GM12878 (cell line): ENCODE results near the gene TOPORS.

Experiments
- BRCA1 ChIP-seq: IDR thresholded peaks from 2 replicates; pipeline ENCODE4 v1.6.1; 2011; ENCODE audit warnings: low read depth, low read length, improper control_type of control experiment
- CEBPB ChIP-seq, 2 experiments: fragments of 150-350 bp in 1 of 2; IDR thresholded peaks; 2 replicates each; pipeline ENCODE4 v1.6.1; 2012 to 2014; ENCODE audit warnings: low read depth in 2 of 2, low read length in 2 of 2, borderline replicate concordance in 1 of 2, inconsistent platforms in 1 of 2
- CTCF ChIP-seq, 3 experiments: IDR thresholded peaks in 2 of 3; conservative IDR thresholded peaks in 1 of 3; 2 replicates each; pipeline ENCODE4 v1.5.1; 2011; ENCODE audit warnings: low read depth in 3 of 3, low read length in 3 of 3, mild to moderate bottlenecking in 3 of 3, control low read depth in 2 of 3, moderate library complexity in 2 of 3, inconsistent platforms in 1 of 3, mixed read lengths in 1 of 3; ENCODE audit not compliant: control insufficient read depth in 2 of 3, insufficient read depth in 1 of 3; ENCODE audit errors: extremely low read depth in 1 of 3
- EP300 ChIP-seq, 2 experiments: fragments of 150-350 bp in 1 of 2; IDR thresholded peaks; 2 replicates each; pipeline ENCODE4 v1.6.1; 2011 to 2012; ENCODE audit warnings: low read depth in 2 of 2, low read length in 2 of 2, borderline replicate concordance in 1 of 2, improper control_type of control experiment in 1 of 2, inconsistent platforms in 1 of 2; ENCODE audit not compliant: control insufficient read depth in 1 of 2
- HDAC6 ChIP-seq: fragments of 200-600 bp; sonication (generic); IDR thresholded peaks from one replicate; pipeline ENCODE4 v1.8.0; 2017; ENCODE audit warnings: antibody characterized with exemption; ENCODE audit not compliant: unreplicated experiment
- POLR2A ChIP-seq: IDR thresholded peaks from 2 replicates; pipeline ENCODE4 v1.6.1; 2011; ENCODE audit warnings: low read depth, mild to moderate bottlenecking, low read length
- POLR2AphosphoS2 ChIP-seq: IDR thresholded peaks from 2 replicates; pipeline ENCODE4 v1.6.1; 2011; ENCODE audit warnings: low read depth, mild to moderate bottlenecking, low read length, improper control_type of control experiment, moderate library complexity
- POLR2AphosphoS5 ChIP-seq: IDR thresholded peaks from 2 replicates; pipeline ENCODE4 v1.6.1; 2011; ENCODE audit warnings: mild to moderate bottlenecking, low read length, inconsistent platforms
- RAD21 ChIP-seq: IDR thresholded peaks from 2 replicates; pipeline ENCODE4 v1.6.1; 2011; ENCODE audit warnings: mild to moderate bottlenecking, low read depth, low read length, moderate library complexity; ENCODE audit not compliant: insufficient read depth
- ZNF274 ChIP-seq: IDR thresholded peaks from one replicate; pipeline ENCODE4 v1.8.0; 2011; ENCODE audit not compliant: insufficient read length, insufficient read depth
- ZNF622 ChIP-seq: fragments of 450-650 bp; IDR thresholded peaks from 2 replicates; pipeline ENCODE4 v1.6.1; 2017; ENCODE audit warnings: mild to moderate bottlenecking, inconsistent platforms
- ZZZ3 ChIP-seq: IDR thresholded peaks from 2 replicates; pipeline ENCODE4 v1.6.1; 2011; ENCODE audit warnings: low read depth; ENCODE audit not compliant: control insufficient read depth, insufficient read length
- TF ChIP-seq, protein P1 (sequence below): fragments of 450-650 bp; formaldehyde crosslinking; IDR thresholded peaks from 2 replicates; pipeline ENCODE4 v1.5.0; 2022; ENCODE audit warnings: mild to moderate bottlenecking, missing genetic modification characterization
- TF ChIP-seq, protein P2 (sequence below): IDR thresholded peaks from 2 replicates; pipeline ENCODE4 v1.6.1; 2011; ENCODE audit warnings: low read depth, low read length, improper control_type of control experiment, borderline replicate concordance

- TF ChIP-seq CTCF (IDR thresholded peaks at IDR 0.05 in 2 of 3, conservative IDR thresholded peaks at IDR 0.05 in 1 of 3; ENCODE audit: control insufficient read depth in 2 of 3, extremely low read depth in 1 of 3, insufficient read depth in 1 of 3, low read depth in 3 of 3, low read length in 3 of 3) (no peak), HDAC6 (no peak), POLR2A (peak; percentile 91), POLR2AphosphoS2 (peak; percentile 74; the same call in 1 of the 2 replicates), ZZZ3 (no peak), ZNF274 (no peak), BRCA1 (no peak), EP300 (IDR thresholded peaks at IDR 0.05; ENCODE audit: borderline replicate concordance in 1 of 2, control insufficient read depth in 1 of 2, low read depth in 2 of 2, low read length in 2 of 2) (no peak), POLR2AphosphoS5 (peak; percentile 71; the same call in 1 of the 2 replicates), CEBPB (IDR thresholded peaks at IDR 0.05; ENCODE audit: borderline replicate concordance in 1 of 2, low read depth in 2 of 2, low read length in 2 of 2) (no peak), RAD21 (no peak), ZNF622 (no peak)
- TF ChIP-seq, protein P1, sequence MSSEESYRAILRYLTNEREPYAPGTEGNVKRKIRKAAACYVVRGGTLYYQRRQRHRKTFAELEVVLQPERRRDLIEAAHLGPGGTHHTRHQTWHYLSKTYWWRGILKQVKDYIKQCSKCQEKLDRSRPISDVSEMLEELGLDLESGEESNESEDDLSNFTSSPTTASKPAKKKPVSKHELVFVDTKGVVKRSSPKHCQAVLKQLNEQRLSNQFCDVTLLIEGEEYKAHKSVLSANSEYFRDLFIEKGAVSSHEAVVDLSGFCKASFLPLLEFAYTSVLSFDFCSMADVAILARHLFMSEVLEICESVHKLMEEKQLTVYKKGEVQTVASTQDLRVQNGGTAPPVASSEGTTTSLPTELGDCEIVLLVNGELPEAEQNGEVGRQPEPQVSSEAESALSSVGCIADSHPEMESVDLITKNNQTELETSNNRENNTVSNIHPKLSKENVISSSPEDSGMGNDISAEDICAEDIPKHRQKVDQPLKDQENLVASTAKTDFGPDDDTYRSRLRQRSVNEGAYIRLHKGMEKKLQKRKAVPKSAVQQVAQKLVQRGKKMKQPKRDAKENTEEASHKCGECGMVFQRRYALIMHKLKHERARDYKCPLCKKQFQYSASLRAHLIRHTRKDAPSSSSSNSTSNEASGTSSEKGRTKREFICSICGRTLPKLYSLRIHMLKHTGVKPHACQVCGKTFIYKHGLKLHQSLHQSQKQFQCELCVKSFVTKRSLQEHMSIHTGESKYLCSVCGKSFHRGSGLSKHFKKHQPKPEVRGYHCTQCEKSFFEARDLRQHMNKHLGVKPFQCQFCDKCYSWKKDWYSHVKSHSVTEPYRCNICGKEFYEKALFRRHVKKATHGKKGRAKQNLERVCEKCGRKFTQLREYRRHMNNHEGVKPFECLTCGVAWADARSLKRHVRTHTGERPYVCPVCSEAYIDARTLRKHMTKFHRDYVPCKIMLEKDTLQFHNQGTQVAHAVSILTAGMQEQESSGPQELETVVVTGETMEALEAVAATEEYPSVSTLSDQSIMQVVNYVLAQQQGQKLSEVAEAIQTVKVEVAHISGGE (CRISPR knock-in tag) = 0 out of 2 replicates have a peak, but pooled peaks have one; percentile 24
- TF ChIP-seq, protein P2, sequence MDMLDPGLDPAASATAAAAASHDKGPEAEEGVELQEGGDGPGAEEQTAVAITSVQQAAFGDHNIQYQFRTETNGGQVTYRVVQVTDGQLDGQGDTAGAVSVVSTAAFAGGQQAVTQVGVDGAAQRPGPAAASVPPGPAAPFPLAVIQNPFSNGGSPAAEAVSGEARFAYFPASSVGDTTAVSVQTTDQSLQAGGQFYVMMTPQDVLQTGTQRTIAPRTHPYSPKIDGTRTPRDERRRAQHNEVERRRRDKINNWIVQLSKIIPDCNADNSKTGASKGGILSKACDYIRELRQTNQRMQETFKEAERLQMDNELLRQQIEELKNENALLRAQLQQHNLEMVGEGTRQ = peak; percentile 84
These were observed at the start of gene TOPORS, which contains the start of gene SMIM27 for GRCh38 chr9:32552172-32552872.
